Measurements from ENCODE around the gene ASCC1.
A peak's percentile ranks its signal among the peaks of the same experiment; 100 is the strongest.

Gene ASCC1

GRCh38 chr10:72088889-72089575, 127.0 kb downstream of the ASCC1 start:
- no peak overlapping the region for H3K4me3 ChIP-seq (replicated peaks; ENCODE audit: low read depth, low read length)
- no peak for DNase-seq (ENCODE audit: extremely low read depth, insufficient read length)
- peaks cover 2% of the 10 kb centered on the region; the same call in 1 of the 2 replicates for H3K27me3 ChIP-seq (replicated peaks; ENCODE audit: control insufficient read depth, insufficient read depth, low read length)
- H3K36me3 ChIP-seq (ENCODE audit: control insufficient read depth, insufficient read depth, low read length): no peaks in the 10 kb centered on the region; the same call in 1 of the 2 replicates
- TF ChIP-seq CTCF (IDR thresholded peaks at IDR 0.05; ENCODE audit: insufficient read depth, low read length, poor library complexity, severe bottlenecking): no peak

- peak within 1 kb of the TSS; percentile 59 for H3K4me3 ChIP-seq (replicated peaks; ENCODE audit: low read depth, low read length)
- DNase-seq (ENCODE audit: extremely low read depth, insufficient read length): no peak
These were observed 127.8 kb downstream of the ASCC1 start, which contains the start of gene SPOCK2 for GRCh38 chr10:72087969-72088888. SPOCK2 (minus strand) TSS chr10:72088551; CDS start chr10:72088328, 223 bp downstream.

GRCh38 chr10:72087392-72087968, 128.6 kb downstream of the ASCC1 start:
- no peak for TF ChIP-seq CTCF (IDR thresholded peaks at IDR 0.05; ENCODE audit: insufficient read depth, low read length, poor library complexity, severe bottlenecking)
- Histone ChIP-seq H3K4me3 (replicated peaks; ENCODE audit: low read depth, low read length) (peak overlapping the region; percentile 59), H3K27me3 (replicated peaks; ENCODE audit: control insufficient read depth, insufficient read depth, low read length) (peaks cover 2% of the 10 kb centered on the region; the same call in 1 of the 2 replicates), H3K36me3 (ENCODE audit: control insufficient read depth, insufficient read depth, low read length) (no peaks in the 10 kb centered on the region)
- DNase-seq (ENCODE audit: extremely low read depth, insufficient read length): no peak

More at GRCh38 chr10:72087969-72088888, 127.8 kb downstream of the ASCC1 start, which contains the start of gene SPOCK2:
- TF ChIP-seq CTCF (IDR thresholded peaks at IDR 0.05; ENCODE audit: insufficient read depth, low read length, poor library complexity, severe bottlenecking): no peak
- H3K27me3 ChIP-seq (replicated peaks; ENCODE audit: control insufficient read depth, insufficient read depth, low read length): peaks cover 2% of the 10 kb centered on the region; the same call in 1 of the 2 replicates
- no peaks in the 10 kb centered on the region; the same call in 1 of the 2 replicates for H3K36me3 ChIP-seq (ENCODE audit: control insufficient read depth, insufficient read depth, low read length)

GRCh38 chr10:72086466-72087391, 129.3 kb downstream of the ASCC1 start:
- no peak for TF ChIP-seq CTCF (IDR thresholded peaks at IDR 0.05; ENCODE audit: insufficient read depth, low read length, poor library complexity, severe bottlenecking)
- DNase-seq (ENCODE audit: extremely low read depth, insufficient read length): peak; percentile 46
- Histone ChIP-seq H3K36me3 (ENCODE audit: control insufficient read depth, insufficient read depth, low read length) (no peaks in the 10 kb centered on the region), H3K27me3 (replicated peaks; ENCODE audit: control insufficient read depth, insufficient read depth, low read length) (peaks cover 2% of the 10 kb centered on the region; the same call in 1 of the 2 replicates), H3K4me3 (replicated peaks; ENCODE audit: low read depth, low read length) (peak overlapping the region; percentile 59)
